Glutamatergic neuron (in vitro differentiated cells): Measurements from ENCODE around the gene CTDSP1. TPM values are rescaled to one million over a fixed set of nuclear protein-coding genes. Genes with fewer than 3 reads are reported as not detected.

ENCODE experiments used
- DNase-seq: peaks from one replicate; pipeline ENCODE4 v3.0.0; 2022
- H3K27ac Mint-ChIP-seq: one replicate; pipeline ENCODE4 v1.8.0; 2020; ENCODE audit warnings: mild to moderate bottlenecking, mixed read lengths, inconsistent platforms; ENCODE audit not compliant: unreplicated experiment
- H3K27me3 Mint-ChIP-seq: one replicate; pipeline ENCODE4 v1.8.0; 2020; ENCODE audit warnings: mild to moderate bottlenecking, moderate library complexity, mixed read lengths, inconsistent platforms; ENCODE audit not compliant: unreplicated experiment
- H3K36me3 Mint-ChIP-seq: one replicate; pipeline ENCODE4 v1.8.0; 2020; ENCODE audit warnings: mild to moderate bottlenecking, mixed read lengths, inconsistent platforms; ENCODE audit not compliant: unreplicated experiment
- H3K4me1 Mint-ChIP-seq: one replicate; pipeline ENCODE4 v1.8.0; 2020; ENCODE audit warnings: mild to moderate bottlenecking, low read depth, mixed read lengths, inconsistent platforms; ENCODE audit not compliant: unreplicated experiment
- H3K4me3 Mint-ChIP-seq: one replicate; pipeline ENCODE4 v1.8.0; 2020; ENCODE audit warnings: mild to moderate bottlenecking, mixed read lengths, inconsistent platforms; ENCODE audit not compliant: unreplicated experiment
- H3K9me3 Mint-ChIP-seq: one replicate; pipeline ENCODE4 v1.8.0; 2020; ENCODE audit warnings: mild to moderate bottlenecking, moderate library complexity, mixed read lengths, inconsistent platforms; ENCODE audit not compliant: unreplicated experiment
- total RNA-seq: library from RNA; stranded (reverse); fragmentation: NEBNext Ultra II Directional; extraction: Animal tissue kit (Norgen Biotek cat#: 25700); gene quantifications from one replicate; pipeline ENCODE4 v1.2.1, GENCODE V29; 2021; ENCODE audit not compliant: unreplicated experiment
- TF ChIP-seq, protein P1 (sequence below): fragments of 200-600 bp; sonication (generic); IDR thresholded peaks from one replicate; pipeline ENCODE4 v1.5.0; 2021; ENCODE audit not compliant: partially characterized antibody, unreplicated experiment

Gene CTDSP1
- total RNA-seq, 1 donor from 2014 or later: 9.7 TPM

- Mint-ChIP-seq H3K36me3 (peaks cover 2% of the 10 kb centered on the region), H3K4me3 (no peak overlapping the region), H3K4me1 (no peaks in the 10 kb centered on the region), H3K9me3 (peaks cover 2% of the 10 kb centered on the region), H3K27me3 (no peaks in the 10 kb centered on the region), H3K27ac (no peak overlapping the region)
- TF ChIP-seq, protein P1, sequence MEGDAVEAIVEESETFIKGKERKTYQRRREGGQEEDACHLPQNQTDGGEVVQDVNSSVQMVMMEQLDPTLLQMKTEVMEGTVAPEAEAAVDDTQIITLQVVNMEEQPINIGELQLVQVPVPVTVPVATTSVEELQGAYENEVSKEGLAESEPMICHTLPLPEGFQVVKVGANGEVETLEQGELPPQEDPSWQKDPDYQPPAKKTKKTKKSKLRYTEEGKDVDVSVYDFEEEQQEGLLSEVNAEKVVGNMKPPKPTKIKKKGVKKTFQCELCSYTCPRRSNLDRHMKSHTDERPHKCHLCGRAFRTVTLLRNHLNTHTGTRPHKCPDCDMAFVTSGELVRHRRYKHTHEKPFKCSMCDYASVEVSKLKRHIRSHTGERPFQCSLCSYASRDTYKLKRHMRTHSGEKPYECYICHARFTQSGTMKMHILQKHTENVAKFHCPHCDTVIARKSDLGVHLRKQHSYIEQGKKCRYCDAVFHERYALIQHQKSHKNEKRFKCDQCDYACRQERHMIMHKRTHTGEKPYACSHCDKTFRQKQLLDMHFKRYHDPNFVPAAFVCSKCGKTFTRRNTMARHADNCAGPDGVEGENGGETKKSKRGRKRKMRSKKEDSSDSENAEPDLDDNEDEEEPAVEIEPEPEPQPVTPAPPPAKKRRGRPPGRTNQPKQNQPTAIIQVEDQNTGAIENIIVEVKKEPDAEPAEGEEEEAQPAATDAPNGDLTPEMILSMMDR: no peak
- DNase-seq: no peak
Measured at GRCh38 chr2:218435003-218435982, 35.6 kb downstream of the CTDSP1 start.

DNA sequence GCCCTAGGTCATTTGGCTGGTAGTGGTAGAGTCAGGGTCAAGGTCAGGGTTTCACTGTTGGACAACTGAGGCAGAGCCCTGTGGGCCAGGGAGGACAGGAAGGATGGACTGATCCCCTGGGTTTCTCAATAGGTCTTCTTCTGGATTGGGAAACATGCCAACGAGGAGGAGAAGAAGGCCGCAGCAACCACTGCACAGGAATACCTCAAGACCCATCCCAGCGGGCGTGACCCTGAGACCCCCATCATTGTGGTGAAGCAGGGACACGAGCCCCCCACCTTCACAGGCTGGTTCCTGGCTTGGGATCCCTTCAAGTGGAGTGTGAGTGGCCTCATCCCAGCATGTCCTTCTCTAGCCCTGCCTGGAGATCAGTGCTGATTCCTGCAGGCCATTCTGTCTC, 37.3 kb downstream of the CTDSP1 start:
- Mint-ChIP-seq H3K36me3 (no peaks in the 10 kb centered on the region), H3K4me1 (no peaks in the 10 kb centered on the region), H3K4me3 (no peak overlapping the region), H3K9me3 (peaks cover 3% of the 10 kb centered on the region), H3K27me3 (no peaks in the 10 kb centered on the region), H3K27ac (no peak overlapping the region)
- DNase-seq: no peak
- TF ChIP-seq, protein P1: no peak

DNA sequence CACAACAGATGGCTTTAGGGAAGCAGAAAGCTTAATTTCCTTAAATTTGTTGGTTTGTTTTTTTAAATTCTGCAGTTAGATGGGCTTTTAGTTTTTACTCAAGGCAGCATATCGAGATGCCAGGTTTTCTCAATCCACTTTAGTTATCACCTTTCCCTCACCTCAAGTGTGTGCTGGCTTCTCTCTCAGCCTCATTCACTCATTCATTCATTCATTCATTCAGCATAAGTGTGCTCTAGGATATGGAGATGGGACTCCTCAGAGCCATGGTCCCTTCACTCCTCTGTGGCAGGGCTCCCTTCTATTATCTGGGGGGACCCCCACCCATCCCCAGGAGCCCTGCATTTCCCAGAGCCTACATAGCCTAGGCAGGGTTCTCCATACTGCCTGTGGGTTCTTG, 38.3 kb downstream of the CTDSP1 start:
- Mint-ChIP-seq H3K27me3 (no peaks in the 10 kb centered on the region), H3K4me3 (no peak overlapping the region), H3K9me3 (peaks cover 3% of the 10 kb centered on the region), H3K27ac (no peak overlapping the region), H3K36me3 (no peaks in the 10 kb centered on the region), H3K4me1 (no peaks in the 10 kb centered on the region)
- DNase-seq: no peak
- TF ChIP-seq, protein P1: no peak

GRCh38 chr2:218438596-218438995, 38.9 kb downstream of the CTDSP1 start:
- no peaks in the 10 kb centered on the region for H3K4me1 Mint-ChIP-seq
- no peak overlapping the region for H3K4me3 Mint-ChIP-seq
- no peaks in the 10 kb centered on the region for H3K36me3 Mint-ChIP-seq
- peaks cover 3% of the 10 kb centered on the region for H3K9me3 Mint-ChIP-seq
- H3K27ac Mint-ChIP-seq: no peak overlapping the region
- H3K27me3 Mint-ChIP-seq: no peaks in the 10 kb centered on the region
- DNase-seq: no peak
- TF ChIP-seq, protein P1: no peak

DNA sequence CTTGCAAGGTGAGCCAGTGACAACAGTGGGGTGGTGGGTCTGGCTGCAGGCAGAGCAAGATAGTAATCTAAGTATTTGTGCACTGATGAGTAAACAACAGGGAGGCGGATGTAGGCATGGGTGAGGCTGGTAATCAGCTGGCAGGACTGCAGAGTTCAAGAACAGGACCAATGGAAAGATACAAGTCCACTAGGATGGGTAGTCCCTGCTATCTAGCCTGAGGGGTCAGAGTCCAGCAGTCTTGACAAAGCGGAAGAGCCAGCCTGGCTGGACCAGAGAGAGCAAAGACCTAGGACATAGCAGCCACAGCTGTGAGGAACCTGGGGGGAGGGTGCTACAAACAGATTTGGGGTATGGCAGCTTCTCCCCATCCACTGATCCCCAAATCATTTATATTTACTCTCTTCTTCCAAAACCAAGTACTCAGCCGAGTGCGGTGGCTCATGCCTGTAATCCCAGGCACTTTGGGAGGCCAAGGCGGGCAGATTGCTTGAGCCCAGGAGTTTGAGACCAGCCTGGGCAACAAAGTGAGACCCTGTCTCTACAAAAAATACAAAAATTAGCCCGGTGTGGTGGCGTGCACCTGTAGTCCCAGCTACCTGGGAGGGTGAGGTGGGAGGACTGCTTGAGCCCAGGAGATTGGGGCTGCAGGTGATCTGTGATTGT, 45.2 kb downstream of the CTDSP1 start:
- no peaks in the 10 kb centered on the region for H3K27me3 Mint-ChIP-seq
- peaks cover 1% of the 10 kb centered on the region for H3K9me3 Mint-ChIP-seq
- H3K4me3 Mint-ChIP-seq: no peak overlapping the region
- no peak overlapping the region for H3K27ac Mint-ChIP-seq
- DNase-seq: no peak
- TF ChIP-seq, protein P1: no peak
- no peaks in the 10 kb centered on the region for H3K4me1 Mint-ChIP-seq
- no peaks in the 10 kb centered on the region for H3K36me3 Mint-ChIP-seq
